ENCODE results near the gene SIK3.

DNA sequence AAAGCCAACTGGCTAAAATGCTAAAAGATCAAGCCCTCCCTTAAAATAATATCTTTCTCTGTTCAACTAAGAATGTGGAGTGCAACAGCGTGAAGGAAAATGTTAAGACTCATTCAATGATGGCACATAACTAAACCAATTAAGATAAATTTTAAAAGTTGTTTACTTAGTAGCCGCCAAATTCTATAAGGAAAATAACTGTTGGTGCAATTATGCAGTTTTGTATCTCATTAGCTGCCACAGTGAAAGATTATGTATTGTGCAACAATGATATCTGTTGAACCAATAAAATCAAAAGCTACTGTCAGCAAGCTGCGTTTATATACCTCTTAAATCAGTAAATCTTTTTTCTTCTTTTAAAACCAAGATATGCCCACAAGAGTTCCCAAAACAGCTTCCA lies 55.5 kb downstream of the SIK3 start:
- TF ChIP-seq, protein P1, sequence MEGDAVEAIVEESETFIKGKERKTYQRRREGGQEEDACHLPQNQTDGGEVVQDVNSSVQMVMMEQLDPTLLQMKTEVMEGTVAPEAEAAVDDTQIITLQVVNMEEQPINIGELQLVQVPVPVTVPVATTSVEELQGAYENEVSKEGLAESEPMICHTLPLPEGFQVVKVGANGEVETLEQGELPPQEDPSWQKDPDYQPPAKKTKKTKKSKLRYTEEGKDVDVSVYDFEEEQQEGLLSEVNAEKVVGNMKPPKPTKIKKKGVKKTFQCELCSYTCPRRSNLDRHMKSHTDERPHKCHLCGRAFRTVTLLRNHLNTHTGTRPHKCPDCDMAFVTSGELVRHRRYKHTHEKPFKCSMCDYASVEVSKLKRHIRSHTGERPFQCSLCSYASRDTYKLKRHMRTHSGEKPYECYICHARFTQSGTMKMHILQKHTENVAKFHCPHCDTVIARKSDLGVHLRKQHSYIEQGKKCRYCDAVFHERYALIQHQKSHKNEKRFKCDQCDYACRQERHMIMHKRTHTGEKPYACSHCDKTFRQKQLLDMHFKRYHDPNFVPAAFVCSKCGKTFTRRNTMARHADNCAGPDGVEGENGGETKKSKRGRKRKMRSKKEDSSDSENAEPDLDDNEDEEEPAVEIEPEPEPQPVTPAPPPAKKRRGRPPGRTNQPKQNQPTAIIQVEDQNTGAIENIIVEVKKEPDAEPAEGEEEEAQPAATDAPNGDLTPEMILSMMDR (conservative IDR thresholded peaks at IDR 0.05; ENCODE audit: low read depth, low read length), result no peak
- no peak for TF ChIP-seq EZH2 (IDR thresholded peaks at IDR 0.05; ENCODE audit: low read length, unreplicated experiment)
